Body of pancreas (tissue), 4 donors: ENCODE data around the gene TRMT1. TPM values are rescaled to one million over a fixed set of nuclear protein-coding genes. Genes with fewer than 3 reads are reported as not detected.
A peak's percentile ranks its signal among the peaks of the same experiment; 100 is the strongest.

Experiments used
- ATAC-seq: fragments of 150-250 bp; one replicate; pipeline ENCODE4 v1.9.1; 2016
- DNase-seq, 4 donors: peaks; one replicate each; pipeline ENCODE4 v3.0.0-alpha.2; 2019
- H3K27ac ChIP-seq, 4 donors: fragments of 200-600 bp; sonication (generic); 1 replicate in 3 of 4; 2 replicates in 1 of 4; pipeline versions ENCODE4 v1.5.1 to v1.6.1; 2016 to 2019; ENCODE audit warnings: mild to moderate bottlenecking in 1 of 4, mixed read lengths in 1 of 4, moderate library complexity in 1 of 4
- H3K27me3 ChIP-seq, 2 donors: fragments of 200-600 bp; sonication (generic); one replicate each; pipeline ENCODE4 v1.6.0; 2016; ENCODE audit warnings: mild to moderate bottlenecking in 1 of 2
- H3K36me3 ChIP-seq, 2 donors: fragments of 200-600 bp; sonication (generic); replicated peaks in 1 of 2; 2 replicates each; pipeline ENCODE4 v1.5.1; 2016; ENCODE audit warnings: low read depth in 2 of 2; ENCODE audit not compliant: insufficient read depth in 1 of 2
- H3K4me1 ChIP-seq: fragments of 200-600 bp; sonication (generic); one replicate; pipeline ENCODE4 v1.6.0; 2016
- H3K4me3 ChIP-seq, 2 donors: fragments of 200-600 bp; sonication (generic); 1 replicate in 1 of 2; 2 replicates in 1 of 2; pipeline ENCODE4 v1.5.1; 2016 to 2019
- H3K9me3 ChIP-seq, 3 donors: fragments of 200-600 bp; sonication (generic); 1 replicate in 2 of 3; 2 replicates in 1 of 3; pipeline ENCODE4 v1.5.1; 2016
- CTCF ChIP-seq, 7 experiments: fragments of 450-650 bp in 4 of 7; fragments of 200-600 bp in 3 of 7; sonication (generic) in 3 of 7; IDR thresholded peaks; one replicate each; pipeline ENCODE4 v1.5.1; 2016 to 2019; ENCODE audit warnings: antibody characterized with exemption in 7 of 7
- POLR2A ChIP-seq, 3 donors: fragments of 450-650 bp; IDR thresholded peaks; one replicate each; pipeline ENCODE4 v1.6.1; 2016; ENCODE audit warnings: antibody characterized with exemption in 3 of 3, mild to moderate bottlenecking in 2 of 3
- WGBS, 2 donors: methylation state at CpG; one replicate each; pipeline ENCODE4 v1.1.5; 2017; 5-methylcytosine and 5-hydroxymethylcytosine counted together
- intact Hi-C: fragments of 100-400 bp; cut with DNase I; formaldehyde crosslinking; loops from one replicate; pipeline ENCODE4 v1.15.1; 2023
- total RNA-seq, 2 donors: library from RNA; depleted of rRNA; stranded (reverse); fragments of >200 nt; gene quantifications; one replicate each; pipeline ENCODE4 v1.1.0, GENCODE V29; 2016

Gene TRMT1
- total RNA-seq, 2 donors from 2014 or later: 21.5 to 36.3 TPM

GRCh38 chr19:13163609-13164342 is 47.2 kb upstream of the TRMT1 start:
- intact Hi-C loops: no loop called here
- Histone ChIP-seq H3K4me3 (no peak overlapping the region), H3K4me1 (peaks cover 69% of the 10 kb centered on the region), H3K27me3 (no peaks in the 10 kb centered on the region), H3K27ac (peak overlapping the region; percentile 90 to 96 (median 94)), H3K36me3 (no peaks in the 10 kb centered on the region), H3K9me3 (no peaks in the 10 kb centered on the region)
- DNase-seq (peak; percentile 81 to 89 (median 86)), ATAC-seq (peak; percentile 40)
- WGBS, 2 donors: 9 to 18% methylated on average over 15 to 20 of the region's 20 CpGs
- TF ChIP-seq CTCF (IDR thresholded peaks at IDR 0.05) (no peak), POLR2A (IDR thresholded peaks at IDR 0.05) (peak; percentile 46 to 82 (median 79))

GRCh38 chr19:13162724-13163608 is 46.4 kb upstream of the TRMT1 start:
- Histone ChIP-seq H3K4me1 (peaks cover 63% of the 10 kb centered on the region), H3K4me3 (peak overlapping the region in 1 of 2 donors; percentile 21), H3K9me3 (no peaks in the 10 kb centered on the region), H3K27ac (peak overlapping the region; percentile 90 to 96 (median 94)), H3K36me3 (no peaks in the 10 kb centered on the region), H3K27me3 (no peaks in the 10 kb centered on the region)
- intact Hi-C loops: no loop called here
- DNase-seq: peak; percentile 99 to 100 (median 100)
- TF ChIP-seq CTCF (IDR thresholded peaks at IDR 0.05) (peak in 1 of 7 experiments; percentile 17), POLR2A (IDR thresholded peaks at IDR 0.05) (peak in 1 of 3 donors; percentile 94)
- WGBS, 2 donors: 1 to 3% methylated on average over 18 to 58 of the region's 58 CpGs
- ATAC-seq: peak; percentile 89

GRCh38 chr19:13160557-13160956 is 44.0 kb upstream of the TRMT1 start:
- Histone ChIP-seq H3K4me3 (no peak overlapping the region), H3K9me3 (no peaks in the 10 kb centered on the region), H3K27ac (peak overlapping the region in 1 of 4 donors; percentile 94), H3K36me3 (no peaks in the 10 kb centered on the region), H3K4me1 (peaks cover 60% of the 10 kb centered on the region), H3K27me3 (no peaks in the 10 kb centered on the region)
- no peak for ATAC-seq
- intact Hi-C loops: no loop called here
- no peak for TF ChIP-seq POLR2A (IDR thresholded peaks at IDR 0.05)
- TF ChIP-seq CTCF (IDR thresholded peaks at IDR 0.05): no peak
- 50 to 73% methylated on average over 1 of the region's 1 CpG for WGBS, 2 donors
- peak in 2 of 4 donors; percentile 36 to 46 for DNase-seq

GRCh38 chr19:13159713-13160112 is 43.2 kb upstream of the TRMT1 start:
- no peaks in the 10 kb centered on the region for H3K9me3 ChIP-seq
- peaks cover 60% of the 10 kb centered on the region for H3K4me1 ChIP-seq
- TF ChIP-seq POLR2A (IDR thresholded peaks at IDR 0.05) (no peak), CTCF (IDR thresholded peaks at IDR 0.05) (no peak)
- WGBS, 2 donors: 84 to 97% methylated on average over 3 of the region's 3 CpGs
- no peak overlapping the region for H3K27ac ChIP-seq
- no peak for DNase-seq
- intact Hi-C loops: no loop called here
- H3K36me3 ChIP-seq: no peaks in the 10 kb centered on the region
- H3K4me3 ChIP-seq: no peak overlapping the region
- no peak for ATAC-seq
- no peaks in the 10 kb centered on the region for H3K27me3 ChIP-seq
